ENCODE results near the gene RSPH9. TPM values are rescaled to one million over a fixed set of nuclear protein-coding genes. Genes with fewer than 3 reads are reported as not detected.

The RSPH9 gene
- total and polyA plus RNA-seq, 2 donors from 2014 or later, result 0.16 to 0.45 TPM

DNA sequence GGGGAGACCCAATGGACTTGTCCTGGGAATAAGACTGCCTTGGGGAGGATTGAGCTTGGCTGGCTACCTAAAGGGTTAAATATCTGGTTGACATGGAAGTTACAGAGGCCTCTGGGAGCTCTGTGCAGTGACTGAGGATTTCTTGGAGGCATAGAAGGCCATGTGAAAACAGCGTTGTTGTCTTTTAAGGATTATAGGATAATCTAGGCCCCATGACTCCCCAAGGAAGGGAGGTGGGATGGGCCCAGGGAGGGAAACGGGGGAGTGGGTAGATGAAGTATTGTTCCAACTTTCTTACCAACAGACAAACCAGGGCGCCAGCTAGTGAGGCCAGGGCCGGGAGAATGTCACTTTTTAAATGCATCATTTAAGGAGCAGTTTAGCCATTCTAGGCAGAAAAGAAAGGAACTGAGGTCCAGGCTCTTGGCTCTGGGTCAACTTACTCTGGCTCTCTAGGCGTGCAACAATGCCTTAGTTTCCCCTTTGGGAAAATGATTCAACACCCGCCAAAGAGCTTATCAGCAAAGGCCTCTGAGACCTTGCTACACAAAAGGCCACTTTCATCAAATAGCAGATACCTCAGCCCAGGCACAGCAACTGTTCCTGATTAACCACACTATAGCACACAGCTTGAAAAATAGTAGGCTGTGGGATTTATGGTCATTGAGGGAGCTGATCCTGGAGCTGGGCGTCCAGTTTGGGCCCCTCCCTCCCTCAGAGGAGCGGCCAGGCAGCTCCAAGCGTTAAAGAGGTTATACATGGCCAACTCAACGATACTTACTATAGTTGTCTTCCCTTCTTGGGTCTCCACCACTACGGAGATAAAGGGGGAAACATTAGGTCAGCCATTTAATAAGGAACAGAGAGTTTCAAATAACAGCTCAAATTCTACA is 35.7 kb downstream of the RSPH9 start:
- Histone ChIP-seq H3K4me3 (ENCODE audit: low read length in 3 of 3) (no peak overlapping the region), H3K36me3 (ENCODE audit: control insufficient read depth in 2 of 3, insufficient read depth in 3 of 3, low read length in 3 of 3) (peaks cover 4 to 46% (median 21%) of the 10 kb centered on the region in 3 donors), H3K4me1 (ENCODE audit: control insufficient read depth in 2 of 3, insufficient read depth in 2 of 3, low read depth in 1 of 3, low read length in 3 of 3) (no peaks in the 10 kb centered on the region), H3K9ac (ENCODE audit: low read length in 3 of 3) (no peak overlapping the region), H3K9me3 (ENCODE audit: control insufficient read depth in 2 of 3, insufficient read depth in 1 of 3, low read length in 3 of 3) (no peaks in the 10 kb centered on the region), H3K27ac (ENCODE audit: low read depth in 2 of 2, low read length in 2 of 2) (no peak overlapping the region), H3K27me3 (ENCODE audit: control insufficient read depth, insufficient read depth, low read length) (no peaks in the 10 kb centered on the region)
- TF ChIP-seq, protein P1, sequence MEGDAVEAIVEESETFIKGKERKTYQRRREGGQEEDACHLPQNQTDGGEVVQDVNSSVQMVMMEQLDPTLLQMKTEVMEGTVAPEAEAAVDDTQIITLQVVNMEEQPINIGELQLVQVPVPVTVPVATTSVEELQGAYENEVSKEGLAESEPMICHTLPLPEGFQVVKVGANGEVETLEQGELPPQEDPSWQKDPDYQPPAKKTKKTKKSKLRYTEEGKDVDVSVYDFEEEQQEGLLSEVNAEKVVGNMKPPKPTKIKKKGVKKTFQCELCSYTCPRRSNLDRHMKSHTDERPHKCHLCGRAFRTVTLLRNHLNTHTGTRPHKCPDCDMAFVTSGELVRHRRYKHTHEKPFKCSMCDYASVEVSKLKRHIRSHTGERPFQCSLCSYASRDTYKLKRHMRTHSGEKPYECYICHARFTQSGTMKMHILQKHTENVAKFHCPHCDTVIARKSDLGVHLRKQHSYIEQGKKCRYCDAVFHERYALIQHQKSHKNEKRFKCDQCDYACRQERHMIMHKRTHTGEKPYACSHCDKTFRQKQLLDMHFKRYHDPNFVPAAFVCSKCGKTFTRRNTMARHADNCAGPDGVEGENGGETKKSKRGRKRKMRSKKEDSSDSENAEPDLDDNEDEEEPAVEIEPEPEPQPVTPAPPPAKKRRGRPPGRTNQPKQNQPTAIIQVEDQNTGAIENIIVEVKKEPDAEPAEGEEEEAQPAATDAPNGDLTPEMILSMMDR (IDR thresholded peaks at IDR 0.05; ENCODE audit: borderline replicate concordance, extremely low read depth, insufficient read depth), result no peak
- DNase-seq, result no peak
- FAIRE-seq, result no peak
- intact Hi-C loops (cut with DNase I), result no loop called here

DNA sequence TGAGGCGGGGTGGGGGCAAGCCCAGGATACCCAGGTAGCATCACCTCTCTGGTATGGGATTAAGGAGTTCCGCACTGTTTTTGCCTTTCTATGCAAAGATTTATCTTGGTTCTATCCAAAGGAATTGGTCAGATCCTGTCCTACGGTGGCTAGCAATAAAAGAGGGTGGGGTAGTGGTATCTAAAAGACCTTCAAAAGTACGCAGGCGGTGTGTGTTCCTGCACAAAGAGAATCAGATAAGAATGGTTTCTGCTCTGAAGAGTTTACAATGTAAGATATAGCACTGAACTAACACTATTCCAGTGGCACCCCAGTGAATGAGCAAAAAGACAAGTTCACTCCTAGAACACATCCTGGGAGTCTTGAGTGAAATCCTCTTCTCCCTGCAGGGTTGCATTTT is 36.5 kb downstream of the RSPH9 start:
- no peaks in the 10 kb centered on the region for H3K9me3 ChIP-seq (ENCODE audit: control insufficient read depth in 2 of 3, insufficient read depth in 1 of 3, low read length in 3 of 3)
- H3K27me3 ChIP-seq (ENCODE audit: control insufficient read depth, insufficient read depth, low read length), result no peaks in the 10 kb centered on the region
- H3K4me1 ChIP-seq (ENCODE audit: control insufficient read depth in 2 of 3, insufficient read depth in 2 of 3, low read depth in 1 of 3, low read length in 3 of 3), result no peaks in the 10 kb centered on the region
- no peak for DNase-seq
- TF ChIP-seq, protein P1 (IDR thresholded peaks at IDR 0.05; ENCODE audit: borderline replicate concordance, extremely low read depth, insufficient read depth), result no peak
- FAIRE-seq, result no peak
- H3K9ac ChIP-seq (ENCODE audit: low read length in 3 of 3), result no peak overlapping the region
- H3K27ac ChIP-seq (ENCODE audit: low read depth in 2 of 2, low read length in 2 of 2), result no peak overlapping the region
- intact Hi-C loops (cut with DNase I), result no loop called here
- H3K36me3 ChIP-seq (ENCODE audit: control insufficient read depth in 2 of 3, insufficient read depth in 3 of 3, low read length in 3 of 3), result peaks cover 4 to 43% (median 20%) of the 10 kb centered on the region in 3 donors
- no peak overlapping the region for H3K4me3 ChIP-seq (ENCODE audit: low read length in 3 of 3)

DNA sequence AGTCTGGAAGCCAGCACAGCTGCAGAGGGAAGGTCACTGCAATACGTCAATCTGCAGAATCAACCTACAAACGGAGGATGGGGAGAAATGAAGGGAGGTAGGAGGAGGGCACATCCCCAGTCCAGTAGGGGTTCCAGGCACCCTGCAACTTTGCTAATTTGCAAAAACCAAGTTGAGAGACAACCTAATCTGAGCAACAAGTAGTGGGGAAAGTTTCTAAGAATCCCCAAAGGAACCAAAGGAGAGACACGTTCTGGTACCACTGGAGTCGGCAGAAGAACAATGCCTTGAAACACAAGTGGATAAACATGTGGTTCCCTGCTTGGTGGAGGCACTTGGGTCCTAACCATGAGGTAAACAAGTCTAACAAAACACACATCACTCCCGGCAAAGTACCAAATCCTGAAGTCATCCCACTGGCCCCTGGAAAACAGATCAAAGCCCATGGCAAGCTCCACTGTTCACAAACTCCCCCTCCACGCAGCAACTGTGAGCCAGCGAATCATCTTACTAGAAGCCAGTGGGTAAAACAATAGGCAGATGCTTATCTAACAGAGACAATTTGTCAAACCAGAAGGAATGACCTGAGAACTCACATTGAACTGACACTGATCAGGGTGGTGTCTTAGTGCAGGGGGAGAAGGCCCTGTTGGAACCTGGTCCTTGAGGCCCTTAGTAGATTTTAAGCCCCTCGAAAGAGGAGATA is 38.0 kb downstream of the RSPH9 start:
- FAIRE-seq, result no peak

More for the DNA sequence above, 38.0 kb downstream of the RSPH9 start:
- no peak overlapping the region for H3K9ac ChIP-seq (ENCODE audit: low read length in 3 of 3)
- DNase-seq, result no peak
- H3K27ac ChIP-seq (ENCODE audit: low read depth in 2 of 2, low read length in 2 of 2), result no peak overlapping the region
- peaks cover 0 to 6% (median 4%) of the 10 kb centered on the region in 3 donors for H3K4me1 ChIP-seq (ENCODE audit: control insufficient read depth in 2 of 3, insufficient read depth in 2 of 3, low read depth in 1 of 3, low read length in 3 of 3)
- no peaks in the 10 kb centered on the region for H3K27me3 ChIP-seq (ENCODE audit: control insufficient read depth, insufficient read depth, low read length)
- peaks cover 2 to 28% (median 8%) of the 10 kb centered on the region in 3 donors for H3K36me3 ChIP-seq (ENCODE audit: control insufficient read depth in 2 of 3, insufficient read depth in 3 of 3, low read length in 3 of 3)
- TF ChIP-seq, protein P1 (IDR thresholded peaks at IDR 0.05; ENCODE audit: borderline replicate concordance, extremely low read depth, insufficient read depth), result no peak
- intact Hi-C loops (cut with DNase I), result no loop called here
- no peak overlapping the region for H3K4me3 ChIP-seq (ENCODE audit: low read length in 3 of 3)
- no peaks in the 10 kb centered on the region for H3K9me3 ChIP-seq (ENCODE audit: control insufficient read depth in 2 of 3, insufficient read depth in 1 of 3, low read length in 3 of 3)
